K562 (cell line): ENCODE results near the gene ARID3B. TPM values are rescaled to one million over a fixed set of nuclear protein-coding genes. Genes with fewer than 3 reads are reported as not detected.

Experiments used
- ATAC-seq: fragments of 200-7000 bp; cut with Tn5 transposase; 3 replicates; pipeline ENCODE4 v1.9.1; 2020; ENCODE audit warnings: moderate library complexity
- BruUV-seq: library from RNA; stranded (reverse); fragments of 400-500 nt; replicated peaks from 2 replicates; lab custom pipeline; 2021; lab: Mats Ljungman, UMichigan
- CTCF ChIA-PET: fragments of 300-600 bp; formaldehyde crosslinking; extraction: SDS; loops from one replicate; lab custom pipeline; 2021; ENCODE audit warnings: low intra/inter-chr PET ratio; lab: Yijun Ruan, JAX
- POLR2A ChIA-PET: fragments of 300-600, 350-650 bp; sonication (Branson Sonifier 250); formaldehyde crosslinking; extraction: SDS; loops from one replicate; lab custom pipeline; 2021; ENCODE audit warnings: antibody characterized with exemption, inconsistent platforms; lab: Yijun Ruan, JAX
- DNase-seq, 4 experiments: peaks; one replicate each; pipeline versions ENCODE4 v3.0.0 to v3.0.0-alpha.2; 2011 to 2018; ENCODE audit warnings: low spot score in 3 of 4, mixed read lengths in 3 of 4; ENCODE audit errors: extremely low read depth in 1 of 4
- FAIRE-seq: peaks from 2 replicates; lab custom pipeline; 2011; peaks lifted over from hg19 to GRCh38; lab: Jason Lieb, UNC
- H2AFZ ChIP-seq: 2 replicates; pipeline ENCODE4 v1.6.0; 2011; ENCODE audit warnings: low read depth, low read length, control low read depth, inconsistent platforms
- H3K27ac ChIP-seq: fragments of 200-600 bp; 3 replicates; pipeline ENCODE4 v1.8.0; 2011; ENCODE audit warnings: low read depth, mild to moderate bottlenecking, control low read depth, inconsistent platforms, low read length, moderate library complexity, mixed read lengths; ENCODE audit errors: extremely low read depth
- H3K27me3 ChIP-seq, 2 experiments: fragments of 300-600 bp in 1 of 2; 2 replicates in 1 of 2; 3 replicates in 1 of 2; pipeline versions ENCODE4 v1.6.0 to v1.8.0; 2011; ENCODE audit warnings: inconsistent platforms in 2 of 2, low read length in 2 of 2, mild to moderate bottlenecking in 1 of 2, mixed read lengths in 1 of 2, moderate library complexity in 1 of 2; ENCODE audit not compliant: control insufficient read depth in 2 of 2, insufficient read depth in 2 of 2
- H3K36me3 ChIP-seq: fragments of 300-600 bp; 3 replicates; pipeline ENCODE4 v1.8.0; 2011; ENCODE audit warnings: mild to moderate bottlenecking, low read length, inconsistent platforms; ENCODE audit not compliant: control insufficient read depth, insufficient read depth
- H3K4me1 ChIP-seq, 2 experiments: fragments of 200-600 bp in 1 of 2; replicated peaks in 1 of 2; 2 replicates in 1 of 2; 3 replicates in 1 of 2; pipeline versions ENCODE4 v1.5.1 to v1.8.0; 2011; ENCODE audit warnings: inconsistent platforms in 2 of 2, low read length in 2 of 2, mild to moderate bottlenecking in 1 of 2, mixed read lengths in 1 of 2, moderate library complexity in 1 of 2; ENCODE audit not compliant: control insufficient read depth in 2 of 2, insufficient read depth in 2 of 2
- H3K4me2 ChIP-seq: 2 replicates; pipeline ENCODE4 v1.6.1; 2011; ENCODE audit warnings: low read length, control low read depth, inconsistent platforms, mixed read lengths; ENCODE audit not compliant: insufficient read depth
- H3K4me3 ChIP-seq: fragments of 200-600 bp; sonication (generic), shearing (Covaris generic); 2 replicates; pipeline ENCODE4 v1.5.1; 2016; ENCODE audit warnings: control low read depth, inconsistent platforms
- H3K79me2 ChIP-seq: fragments of 200-600 bp; 3 replicates; pipeline ENCODE4 v1.8.0; 2011; ENCODE audit warnings: low read length, inconsistent platforms; ENCODE audit not compliant: control insufficient read depth, insufficient read depth
- H3K9ac ChIP-seq, 2 experiments: 2 replicates each; pipeline versions ENCODE4 v1.6.0 to v1.6.1; 2011; ENCODE audit warnings: low read depth in 2 of 2, low read length in 2 of 2, control low read depth in 1 of 2, inconsistent platforms in 1 of 2, mild to moderate bottlenecking in 1 of 2, mixed read lengths in 1 of 2; ENCODE audit not compliant: insufficient read depth in 1 of 2
- H3K9me1 ChIP-seq: one replicate; pipeline ENCODE4 v1.6.0; 2011; ENCODE audit warnings: inconsistent platforms, mild to moderate bottlenecking, low read length, moderate library complexity; ENCODE audit not compliant: control insufficient read depth, insufficient read depth
- H3K9me3 ChIP-seq: replicated peaks from 2 replicates; pipeline ENCODE4 v1.5.1; 2011; ENCODE audit warnings: low read depth, low read length, inconsistent platforms; ENCODE audit not compliant: control insufficient read depth, insufficient read depth
- H4K20me1 ChIP-seq: replicated peaks from 2 replicates; pipeline ENCODE4 v1.6.1; 2011; ENCODE audit warnings: low read length, inconsistent platforms, mixed read lengths; ENCODE audit not compliant: control insufficient read depth, insufficient read depth
- CCNT2 ChIP-seq: IDR thresholded peaks from 2 replicates; pipeline ENCODE4 v1.6.1; 2011; ENCODE audit warnings: borderline replicate concordance, low read depth, mild to moderate bottlenecking, moderate library complexity, mixed read lengths, low read length; ENCODE audit not compliant: insufficient read length; ENCODE audit errors: extremely low read depth
- DPF2 ChIP-seq: fragments of 450-650 bp; IDR thresholded peaks from 2 replicates; pipeline ENCODE4 v1.6.1; 2016
- FOXJ2 ChIP-seq: fragments of 200-800 bp; sonication (Bioruptor generic); IDR thresholded peaks from 2 replicates; pipeline ENCODE4 v1.6.1; 2016; ENCODE audit warnings: missing genetic modification characterization, missing compliant biosample characterization
- MAZ ChIP-seq, 2 experiments: fragments of 450-650 bp in 1 of 2; sonication (generic) in 1 of 2; formaldehyde crosslinking; IDR thresholded peaks in 1 of 2; conservative IDR thresholded peaks in 1 of 2; 2 replicates each; pipeline versions ENCODE4 v1.4.0 to v1.5.0; 2020; ENCODE audit warnings: mild to moderate bottlenecking in 1 of 2, missing genetic modification reagents in 1 of 2
- NFIC ChIP-seq: fragments of 450-650 bp; IDR thresholded peaks from 2 replicates; pipeline ENCODE4 v1.6.1; 2017; ENCODE audit warnings: mild to moderate bottlenecking, inconsistent platforms
- SMAD3 ChIP-seq: fragments of 450-650 bp; formaldehyde crosslinking; conservative IDR thresholded peaks from 2 replicates; pipeline ENCODE4 v1.4.0; 2020; ENCODE audit warnings: mild to moderate bottlenecking
- ZNF445 ChIP-seq: fragments of 250-450 bp; sonication (Bioruptor Pico); IDR thresholded peaks from 2 replicates; pipeline ENCODE4 v1.4.0; 2020; ENCODE audit warnings: low read depth, mild to moderate bottlenecking, moderate library complexity
- WGBS: fragments of 100-300 bp; shearing (Covaris generic); methylation state at CpG from one replicate; pipeline ENCODE4 v1.1.6; 2016; ENCODE audit warnings: low coverage, mixed read lengths; ENCODE audit not compliant: insufficient coverage; ENCODE audit errors: missing lambda C conversion rate; 5-methylcytosine and 5-hydroxymethylcytosine counted together
- in situ Hi-C: fragments of 300-500 bp; cut with MboI; formaldehyde crosslinking; loops from 4 replicates; pipeline ENCODE4 v1.15.0; 2018; ENCODE audit warnings: inconsistent platforms, mixed read lengths
- intact Hi-C: fragments of 100-400 bp; cut with micrococcal nuclease; formaldehyde crosslinking; loops from 2 replicates; pipeline ENCODE4 v1.14.2; 2022
- polyA plus RNA-seq, 8 experiments: library from polyadenylated mRNA; depleted of rRNA in 4 of 8; stranded (reverse) in 5 of 8; unstranded in 3 of 8; fragments of >200 nt; fragmentation: Nextera tagmentation in 2 of 8; fragmentation: Illumina TruSeq in 1 of 8; extraction: Ambion mirVana in 2 of 8; extraction: Trizol in 1 of 8; gene quantifications; 2 replicates each; pipeline versions ENCODE4 v1.2.1 to v1.2.3, GENCODE V29; 2011 to 2014; ENCODE audit warnings: inconsistent platforms in 1 of 8, missing spikeins in 1 of 8
- total RNA-seq, 7 experiments: library from RNA; depleted of rRNA in 6 of 7; stranded (reverse); fragments of >200 nt in 6 of 7; fragmentation: Illumina TruSeq in 2 of 7; extraction: Trizol in 2 of 7; gene quantifications; 2 replicates each; pipeline versions ENCODE4 v1.2.1 to v1.2.3, GENCODE V29; 2011 to 2021; ENCODE audit warnings: low replicate concordance in 1 of 7

Gene ARID3B
- total and polyA plus RNA-seq, 9 of the 15 experiments (the other 6 are each of a cell fraction or from before 2014, with no cell fraction given), result 0.32 to 15.1 (median 7.1) TPM

- peak; percentile 46; the same call in 1 of the 2 replicates for TF ChIP-seq DPF2
- TF ChIP-seq, all 486 proteins: peak for 47
Observed at GRCh38 chr15:74584779-74585178, 43.8 kb downstream of the ARID3B start (continued).

GRCh38 chr15:74585191-74585590 lies 44.2 kb downstream of the ARID3B start:
- Histone ChIP-seq H3K4me3 (no peak overlapping the region), H3K79me2 (no peaks in the 10 kb centered on the region), H3K4me1 (peaks cover 20 to 26% of the 10 kb centered on the region in 2 experiments; a peak in 4 of 5 replicates), H3K36me3 (peaks cover 4% of the 10 kb centered on the region; the same call in 2 of the 3 replicates), H3K9me1 (peaks cover 12% of the 10 kb centered on the region), H3K27me3 (no peaks in the 10 kb centered on the region), H3K9ac (no peak overlapping the region), H3K27ac (no peak overlapping the region), H3K4me2 (no peak overlapping the region), H4K20me1 (peaks cover 27% of the 10 kb centered on the region), H2AFZ (no peak overlapping the region), H3K9me3 (no peaks in the 10 kb centered on the region)
- ChIA-PET POLR2A (interaction anchor here (0.6 to 1.4 kb wide), 5 partner anchors 9 to 27 kb away, joined by 3 to 4 read pairs (median 3); no protein-coding TSS in a partner anchor), CTCF (no interaction called here)
- no TSS peak for BruUV-seq
- FAIRE-seq, result no peak
- ATAC-seq, result no peak
- no peak for DNase-seq
- intact Hi-C loops (loop anchor here (2.0 kb wide), 1 partner anchor 38 kb away; no protein-coding TSS in a partner anchor), in situ Hi-C loops (no loop called here)
- TF ChIP-seq FOXJ2 (tag), result 0 out of 2 replicates have a peak, but pooled peaks have one; percentile 21
- TF ChIP-seq NFIC, result peak; percentile 72
- peak; percentile 7 for TF ChIP-seq CCNT2
- no peak for TF ChIP-seq ZNF445
- TF ChIP-seq MAZ (CRISPR knock-in tag; conservative IDR thresholded peaks at IDR 0.05 in 1 of 2, IDR thresholded peaks at IDR 0.05 in 1 of 2), result no peak
- TF ChIP-seq SMAD3 (CRISPR knock-in tag), result no peak
- 36% methylated on average over 3 of the region's 3 CpGs for WGBS
